NCI-H1092 treated with DMSO at 0.1 percent for 48 hours (cell line): ENCODE measurements around the gene PROCR.
A peak's percentile ranks its signal among the peaks of the same experiment; 100 is the strongest.
"Not testable (repeated sequence)": the region's sequence is repeated elsewhere in the genome, so short reads cannot be mapped to it uniquely, and the experiment has no call there.

Source experiments
- DNase-seq: peaks from one replicate; lab custom pipeline; 2025; lab: John Stamatoyannopoulos, UW

The PROCR gene

GRCh38 chr20:35193031-35193791 lies 21.3 kb downstream of the PROCR start:
- DNase-seq = not testable (repeated sequence)

DNA sequence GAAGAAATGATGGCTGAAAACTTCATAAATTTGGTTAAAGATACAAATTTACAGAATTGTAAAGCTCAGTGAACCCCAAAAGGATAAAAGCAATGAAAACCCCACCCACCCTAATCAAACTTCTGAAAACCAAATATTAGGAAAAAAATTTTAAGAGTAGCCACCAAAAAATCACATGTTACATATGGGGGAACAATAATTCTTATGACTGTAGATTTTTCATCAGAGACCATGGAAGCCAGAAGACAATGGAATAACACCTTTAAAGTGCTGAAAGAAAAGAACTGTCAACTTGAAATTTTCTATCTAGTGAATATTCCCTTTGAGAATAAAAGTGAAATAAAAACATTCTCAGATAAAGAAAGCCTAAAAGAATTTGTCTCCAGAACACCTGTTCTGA lies 24.4 kb downstream of the PROCR start:
- no peak for DNase-seq

DNA sequence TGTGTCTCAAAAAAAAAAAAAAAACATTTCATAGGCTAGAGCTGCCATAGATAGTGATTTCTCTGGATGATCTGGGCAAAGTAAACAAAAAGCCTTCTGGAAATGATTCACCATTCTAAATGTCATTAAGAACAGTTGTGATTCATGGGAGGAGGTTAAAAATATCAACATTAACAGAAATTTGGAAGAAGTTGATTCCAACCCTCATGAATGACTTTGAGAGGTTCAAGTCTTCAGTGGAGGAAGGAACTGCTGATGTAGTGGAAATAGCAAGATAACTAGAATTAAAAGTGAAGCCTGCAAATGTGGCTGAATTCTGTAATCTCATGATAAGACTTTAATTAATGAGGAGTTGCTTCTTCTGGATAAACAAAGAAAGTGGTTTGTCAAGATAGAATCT lies 27.9 kb downstream of the PROCR start:
- no peak for DNase-seq

DNA sequence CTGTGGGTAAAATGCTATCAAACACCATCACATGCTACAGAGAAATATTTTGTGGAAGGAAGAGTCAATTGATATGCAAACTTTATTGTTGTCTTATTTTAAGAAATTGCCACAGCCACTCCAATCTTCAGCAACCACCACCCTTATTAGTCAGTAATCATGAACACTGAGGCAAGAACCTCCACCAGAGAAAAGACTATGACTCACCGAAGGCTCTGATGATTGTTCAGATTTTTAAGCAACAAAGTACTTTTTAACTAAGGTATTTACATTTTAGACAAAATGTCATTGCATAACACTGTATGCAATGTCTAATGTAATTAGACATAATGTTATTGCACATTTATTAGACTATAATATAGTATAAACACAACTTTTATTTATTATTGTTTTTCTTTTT lies 28.4 kb downstream of the PROCR start:
- DNase-seq = no peak

GRCh38 chr20:35201467-35201866 lies 29.6 kb downstream of the PROCR start:
- DNase-seq = not testable (repeated sequence)

DNA sequence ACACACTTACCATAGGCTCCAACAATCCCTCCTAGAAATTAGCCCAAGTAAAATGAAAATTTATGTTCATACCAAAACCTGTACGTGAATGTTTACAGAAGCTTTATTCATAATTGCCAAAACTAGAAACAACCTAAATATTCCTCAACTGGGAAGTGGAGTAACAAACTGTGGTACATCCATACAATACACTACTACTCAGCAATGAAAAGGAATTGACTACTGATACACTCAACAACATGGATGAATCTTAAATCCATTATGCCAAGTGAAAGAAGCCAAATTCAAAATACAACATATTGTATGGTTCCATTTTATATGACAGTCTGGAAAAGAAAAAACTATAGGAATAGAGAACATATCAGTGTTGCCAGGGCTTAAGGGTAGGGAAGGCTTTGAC lies 34.9 kb downstream of the PROCR start:
- DNase-seq = no peak

DNA sequence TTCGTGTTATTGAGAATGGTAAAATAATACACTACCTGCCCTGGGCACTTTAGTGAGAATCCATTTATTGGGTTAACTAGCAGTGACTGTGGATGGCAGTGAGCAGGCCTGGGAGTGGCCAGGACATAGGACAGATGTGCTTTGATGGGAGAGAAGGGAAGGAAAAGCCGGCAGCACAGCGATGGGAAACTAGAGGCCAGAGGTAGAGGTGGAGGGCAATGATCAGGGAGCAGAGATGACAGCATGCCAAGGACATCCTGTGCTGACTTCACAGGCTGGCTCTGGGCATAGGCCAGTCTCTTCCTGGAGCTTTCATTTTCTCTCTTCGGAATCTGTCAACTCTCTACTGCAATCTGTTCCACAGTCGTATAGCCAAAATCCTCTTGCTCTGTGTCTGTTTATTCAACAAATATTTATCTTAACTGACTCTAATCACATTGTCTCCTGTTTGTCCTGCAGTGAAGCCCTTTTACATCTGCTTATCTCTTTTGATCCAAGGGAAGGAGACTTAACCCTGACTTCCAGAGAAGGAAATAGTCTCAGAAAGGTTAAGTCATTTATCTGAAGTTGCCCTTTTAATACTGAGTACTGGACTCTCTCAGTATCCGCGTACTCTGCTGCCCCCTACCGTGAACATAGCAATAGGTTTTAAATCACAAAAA lies 36.2 kb downstream of the PROCR start:
- DNase-seq = peak; percentile 67

- no peak for DNase-seq
These were observed 43.4 kb downstream of the PROCR start for GRCh38 chr20:35215066-35215956.

GRCh38 chr20:35216541-35216940 lies 44.7 kb downstream of the PROCR start:
- DNase-seq = no peak

- no peak for DNase-seq
These were observed 52.1 kb downstream of the PROCR start for GRCh38 chr20:35223941-35224340.

DNA sequence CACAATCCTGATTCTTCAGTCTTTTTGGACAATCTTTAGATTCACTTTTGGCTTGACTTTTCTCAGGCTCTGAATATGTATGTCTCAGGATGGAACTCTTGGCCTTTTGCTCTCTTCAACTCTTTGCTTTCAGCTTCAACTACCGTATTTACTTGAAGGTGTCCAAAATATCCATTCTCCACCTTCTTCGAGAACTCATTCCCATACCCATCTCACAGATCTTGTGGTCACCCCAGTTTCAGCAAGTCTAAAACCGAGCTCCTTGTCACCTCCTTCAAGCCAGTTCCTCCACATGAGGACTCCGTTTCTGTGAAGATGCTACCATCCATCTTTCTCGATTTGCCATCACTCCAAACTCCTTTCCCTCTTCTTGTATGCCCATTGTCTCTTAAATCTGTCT lies 52.7 kb downstream of the PROCR start:
- no peak for DNase-seq

- no peak for DNase-seq
These were observed 53.6 kb downstream of the PROCR start for GRCh38 chr20:35225319-35226125.

DNA sequence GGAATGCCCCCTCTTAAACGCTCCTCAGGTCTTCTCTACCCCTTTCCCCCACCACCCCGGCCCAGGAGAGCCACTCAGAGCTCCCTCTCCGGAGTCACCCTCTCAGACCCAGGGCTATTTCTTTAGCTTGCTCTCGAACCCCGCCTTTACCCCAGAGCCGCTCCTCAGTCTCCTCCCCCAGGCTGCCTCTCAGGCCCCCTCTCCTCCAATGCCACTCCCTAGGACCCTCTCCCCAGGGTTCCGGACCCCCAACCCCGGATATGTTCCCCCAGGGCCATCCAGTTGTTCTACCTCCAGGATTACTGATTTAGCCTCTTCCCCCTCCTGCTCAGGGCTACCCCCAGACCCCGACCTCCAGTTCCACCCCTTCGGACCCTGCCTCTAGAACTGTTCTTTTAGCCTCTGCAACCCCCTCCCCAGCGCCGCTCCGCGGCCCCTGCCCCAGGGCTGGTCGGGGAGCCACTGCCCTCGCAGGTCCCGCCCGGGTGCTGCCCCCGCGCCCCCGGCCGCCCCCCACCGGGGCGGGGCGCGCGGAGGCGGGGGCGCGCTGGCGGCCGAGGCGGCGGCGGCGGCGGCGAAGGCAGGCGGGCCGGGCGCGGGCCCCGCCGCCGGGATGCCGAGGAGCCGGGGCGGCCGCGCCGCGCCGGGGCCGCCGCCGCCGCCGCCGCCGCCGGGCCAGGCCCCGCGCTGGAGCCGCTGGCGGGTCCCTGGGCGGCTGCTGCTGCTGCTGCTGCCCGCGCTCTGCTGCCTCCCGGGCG lies 54.4 kb downstream of the PROCR start, which contains the start of gene MMP24:
MMP24 (plus strand) TSS at position 565 of the 758 bp plus-strand sequence; CDS start at position 614, 49 bp downstream.
- peak; percentile 24 for DNase-seq
